HCT116 (cell line): Measurements from ENCODE around the gene DAGLB.

ENCODE experiments used
- POLR2A ChIP-seq: IDR thresholded peaks from 2 replicates; pipeline ENCODE4 v1.7.0; 2011; ENCODE audit warnings: borderline replicate concordance; ENCODE audit not compliant: insufficient read depth, insufficient read length; ENCODE audit errors: extremely low read depth
- POLR2AphosphoS5 ChIP-seq: IDR thresholded peaks from 2 replicates; pipeline ENCODE4 v1.6.1; 2011; ENCODE audit warnings: mild to moderate bottlenecking, low read depth, low read length, moderate library complexity
- RAD21 ChIP-seq: IDR thresholded peaks from 2 replicates; pipeline ENCODE4 v1.6.1; 2012; ENCODE audit warnings: low read depth, mild to moderate bottlenecking
- YY1 ChIP-seq: IDR thresholded peaks from 2 replicates; pipeline ENCODE4 v1.6.1; 2011; ENCODE audit warnings: low read length, low read depth, moderate library complexity, mild to moderate bottlenecking; ENCODE audit not compliant: insufficient replicate concordance; ENCODE audit errors: extremely low read depth
- ZNF274 ChIP-seq: fragments of 200-500 bp; sonication (Bioruptor generic); IDR thresholded peaks from 2 replicates; pipeline ENCODE4 v1.6.1; 2014; ENCODE audit warnings: mild to moderate bottlenecking, low read depth, low read length, inconsistent platforms

DNA sequence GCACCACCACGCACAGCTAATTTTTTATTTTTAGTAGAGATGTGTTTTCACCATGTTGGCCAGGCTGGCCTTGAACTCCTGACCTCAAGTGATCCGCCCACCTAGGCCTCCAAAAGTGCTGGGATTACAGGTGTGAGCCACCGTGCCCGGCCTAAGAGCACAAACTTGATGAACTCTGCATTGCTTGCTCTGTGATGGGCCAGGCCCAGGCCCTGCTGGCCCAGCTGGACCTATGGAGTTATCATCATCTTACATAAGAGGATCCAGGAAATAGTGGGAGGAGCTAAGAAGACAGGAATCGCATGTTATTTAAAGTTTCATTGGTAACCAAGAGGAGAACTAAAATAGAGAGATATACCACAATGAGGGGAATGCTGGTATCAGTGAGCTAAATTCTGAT is 86.9 kb downstream of the DAGLB start:
- no peak for TF ChIP-seq YY1
- no peak for TF ChIP-seq ZNF274
- no peak for TF ChIP-seq RAD21
- no peak for TF ChIP-seq POLR2AphosphoS5
- TF ChIP-seq POLR2A = no peak
